ENCODE data around the gene ELOVL1.
"Not testable (repeated sequence)": the region's sequence is repeated elsewhere in the genome, so short reads cannot be mapped to it uniquely, and the experiment has no call there.

Gene ELOVL1

GRCh38 chr1:43367904-43368645, at the start of gene ELOVL1:
Gene ELOVL1, minus strand, starts transcription at chr1:43368011. Its CDS starts 2,402 bp downstream, at chr1:43365609.
- DNase-seq (ENCODE audit: low spot score): peak; percentile 92

- no peak for DNase-seq (ENCODE audit: low spot score)
Observed at GRCh38 chr1:43415901-43416300, 48.1 kb upstream of the ELOVL1 start.

- peak; percentile 50 for DNase-seq (ENCODE audit: low spot score)
Observed at GRCh38 chr1:43414634-43415223, 46.9 kb upstream of the ELOVL1 start.

GRCh38 chr1:43413426-43413825, 45.6 kb upstream of the ELOVL1 start:
- not testable (repeated sequence) for DNase-seq (ENCODE audit: low spot score)

- DNase-seq (ENCODE audit: low spot score): no peak
Observed at GRCh38 chr1:43410571-43410970, 42.8 kb upstream of the ELOVL1 start.

- no peak for DNase-seq (ENCODE audit: low spot score)
Observed at GRCh38 chr1:43405876-43406234, 38.0 kb upstream of the ELOVL1 start.

GRCh38 chr1:43405219-43405875, 37.5 kb upstream of the ELOVL1 start:
- no peak for DNase-seq (ENCODE audit: low spot score)

- no peak for DNase-seq (ENCODE audit: low spot score)
Observed at GRCh38 chr1:43404353-43404752, 36.5 kb upstream of the ELOVL1 start.

- no peak for DNase-seq (ENCODE audit: low spot score)
Observed at GRCh38 chr1:43402089-43402865, 34.5 kb upstream of the ELOVL1 start.

GRCh38 chr1:43400441-43400840, 32.6 kb upstream of the ELOVL1 start:
- not testable (repeated sequence) for DNase-seq (ENCODE audit: low spot score)

GRCh38 chr1:43398227-43398626, 30.4 kb upstream of the ELOVL1 start:
- no peak for DNase-seq (ENCODE audit: low spot score)

- no peak for DNase-seq (ENCODE audit: low spot score)
Observed at GRCh38 chr1:43396059-43396458, 28.2 kb upstream of the ELOVL1 start.

GRCh38 chr1:43395523-43395922, 27.7 kb upstream of the ELOVL1 start:
- DNase-seq (ENCODE audit: low spot score): no peak

- DNase-seq (ENCODE audit: low spot score): no peak
Observed at GRCh38 chr1:43392702-43393101, 24.9 kb upstream of the ELOVL1 start.

GRCh38 chr1:43389326-43390313, 21.8 kb upstream of the ELOVL1 start, which contains the start of the genes MED8 and SZT2:
Gene MED8, minus strand, starts transcription at chr1:43389800. Its CDS starts 36 bp downstream, at chr1:43389764.
Gene SZT2, plus strand, starts transcription at chr1:43389899. Its CDS starts 70 bp downstream, at chr1:43389969.
- DNase-seq (ENCODE audit: low spot score): peak; percentile 97

GRCh38 chr1:43388613-43389012, 20.8 kb upstream of the ELOVL1 start:
- DNase-seq (ENCODE audit: low spot score): no peak

- DNase-seq (ENCODE audit: low spot score): no peak
Observed at GRCh38 chr1:43387976-43388599, 20.3 kb upstream of the ELOVL1 start.

- no peak for DNase-seq (ENCODE audit: low spot score)
Observed at GRCh38 chr1:43386676-43387075, 18.9 kb upstream of the ELOVL1 start.

- DNase-seq (ENCODE audit: low spot score): no peak
Observed at GRCh38 chr1:43383449-43383848, 15.6 kb upstream of the ELOVL1 start.

GRCh38 chr1:43382027-43382779, 14.4 kb upstream of the ELOVL1 start:
- no peak for DNase-seq (ENCODE audit: low spot score)

Data from activated CD4-positive, alpha-beta T cell treated with anti-CD3 and anti-CD28 coated beads, Interleukin-2, Interleukin-4, amounts not matched to agents 100 ng/mL and 50 ng/mL, durations not matched to agents 16 hours and 8 hours (primary cell).